Aorta (tissue), 5 donors: ENCODE measurements around the gene NCOA1. TPM values are rescaled to one million over a fixed set of nuclear protein-coding genes. Genes with fewer than 3 reads are reported as not detected.
"Not testable (repeated sequence)": the region's sequence is repeated elsewhere in the genome, so short reads cannot be mapped to it uniquely, and the experiment has no call there.

Source experiments
- ATAC-seq: fragments of 200-7000 bp; cut with Tn5 transposase; one replicate; pipeline ENCODE4 v1.9.1; 2022; ENCODE audit warnings: moderate library complexity; ENCODE audit not compliant: low FRiP score
- DNase-seq, 2 donors: peaks; one replicate each; pipeline ENCODE4 v3.0.0-alpha.2; 2020
- H3K27ac ChIP-seq, 2 donors: one replicate each; pipeline ENCODE4 v1.5.1; 2013; ENCODE audit warnings: low read length in 2 of 2, mild to moderate bottlenecking in 2 of 2, moderate library complexity in 2 of 2, control low read depth in 1 of 2, inconsistent platforms in 1 of 2, low read depth in 1 of 2
- H3K27me3 ChIP-seq, 2 donors: one replicate each; pipeline ENCODE4 v1.6.1; 2013; ENCODE audit warnings: control low read depth in 1 of 2, low read length in 1 of 2, mild to moderate bottlenecking in 1 of 2, moderate library complexity in 1 of 2; ENCODE audit not compliant: insufficient read depth in 2 of 2, control insufficient read depth in 1 of 2
- H3K36me3 ChIP-seq, 2 donors: one replicate each; pipeline ENCODE4 v1.6.1; 2013; ENCODE audit warnings: control low read depth in 1 of 2, low read length in 1 of 2, mild to moderate bottlenecking in 1 of 2; ENCODE audit not compliant: insufficient read depth in 2 of 2, control insufficient read depth in 1 of 2
- H3K4me1 ChIP-seq, 2 donors: one replicate each; pipeline ENCODE4 v1.6.1; 2013; ENCODE audit warnings: low read length in 2 of 2, control low read depth in 1 of 2, mild to moderate bottlenecking in 1 of 2, moderate library complexity in 1 of 2; ENCODE audit not compliant: insufficient read depth in 2 of 2, control insufficient read depth in 1 of 2
- H3K4me3 ChIP-seq, 2 donors: one replicate each; pipeline ENCODE4 v1.5.1; 2013; ENCODE audit warnings: low read length in 2 of 2, control low read depth in 1 of 2, mild to moderate bottlenecking in 1 of 2
- H3K9me3 ChIP-seq: one replicate; pipeline ENCODE4 v1.6.1; 2013; ENCODE audit warnings: mild to moderate bottlenecking, low read length; ENCODE audit not compliant: control insufficient read depth
- WGBS, 2 donors: extraction: QIAGEN DNeasy Blood & Tissue Kit; methylation state at CpG; one replicate each; pipeline ENCODE4 v1.1.7; 2013; 5-methylcytosine and 5-hydroxymethylcytosine counted together
- intact Hi-C, 2 donors: fragments of 100-400 bp; cut with DNase I; formaldehyde crosslinking; loops; one replicate each; pipeline versions ENCODE4 v1.14.2 to v1.15.0; 2022
- polyA plus RNA-seq, 2 donors: library from polyadenylated mRNA; stranded (reverse); fragments of 200-250 nt; gene quantifications; one replicate each; pipeline ENCODE4 v1.2.3, GENCODE V29; 2013
- total RNA-seq, 2 donors: library from RNA; stranded (reverse); fragmentation: NEBNext Ultra II Directional; extraction: Animal tissue kit (Norgen Biotek cat#: 25700); gene quantifications; one replicate each; pipeline ENCODE4 v1.2.1, GENCODE V29; 2021
- donor health status: healthy with polysubstance abuse.
- donor health status: Bipolar disorder and iron deficiency.
- donor health status: DM: no; HTN: no; CAD: no.
- donor health status: DM: no; HTN: no; CAD: no.
- donor health status: DM: yes; HTN: yes; CAD: no.

The NCOA1 gene
- total and polyA plus RNA-seq, 4 donors: 6.5 to 68.1 (median 26.7) TPM

DNA sequence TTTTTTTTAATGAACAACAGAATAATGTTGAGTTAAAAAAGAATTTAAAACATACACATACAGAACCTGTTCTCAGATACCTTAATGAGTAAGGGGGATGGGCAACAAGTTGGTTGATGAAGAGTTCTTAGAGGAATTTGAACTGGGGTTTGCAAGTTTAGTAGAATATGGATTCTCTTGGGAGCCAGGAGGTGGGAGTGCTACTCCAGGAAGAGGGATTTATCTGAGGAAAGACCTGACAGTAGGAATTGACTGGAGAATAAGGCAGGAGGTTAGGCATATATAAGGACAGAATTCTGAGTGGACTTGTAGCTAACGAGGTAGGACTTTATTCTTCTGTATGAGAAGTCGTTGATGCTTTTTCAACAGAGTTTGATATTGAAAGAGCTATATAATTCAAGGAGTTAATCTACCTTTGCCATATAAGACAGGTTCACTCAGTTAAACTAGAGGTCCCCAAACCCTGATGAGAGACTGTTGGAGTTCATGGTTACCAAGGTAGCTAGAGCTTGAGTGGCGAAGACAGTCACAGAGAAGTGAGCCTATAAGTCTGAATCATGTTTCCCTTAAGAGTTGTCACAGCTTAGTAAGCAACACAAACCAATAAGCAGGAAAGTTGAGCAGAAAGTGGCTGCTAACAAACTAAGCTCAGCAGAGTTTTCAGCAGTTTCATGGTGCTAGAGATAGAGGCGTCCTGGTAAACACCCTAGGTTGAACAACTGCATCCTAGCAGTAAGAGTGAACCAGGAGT lies 88.2 kb downstream of the NCOA1 start:
- H3K27me3 ChIP-seq: no peaks in the 10 kb centered on the region
- no peak for ATAC-seq
- no peak overlapping the region for H3K27ac ChIP-seq
- 92 to 96% methylated on average over 4 of the region's 4 CpGs for WGBS, 2 donors
- intact Hi-C loops: loop anchor here in 1 of 2 donors (5.0 kb wide), 1 partner anchor 33 kb away; no protein-coding TSS in a partner anchor
- no peaks in the 10 kb centered on the region for H3K36me3 ChIP-seq
- DNase-seq: no peak
- no peak overlapping the region for H3K4me3 ChIP-seq
- peaks cover 2% of the 10 kb centered on the region in 2 donors for H3K4me1 ChIP-seq
- H3K9me3 ChIP-seq: no peaks in the 10 kb centered on the region

DNA sequence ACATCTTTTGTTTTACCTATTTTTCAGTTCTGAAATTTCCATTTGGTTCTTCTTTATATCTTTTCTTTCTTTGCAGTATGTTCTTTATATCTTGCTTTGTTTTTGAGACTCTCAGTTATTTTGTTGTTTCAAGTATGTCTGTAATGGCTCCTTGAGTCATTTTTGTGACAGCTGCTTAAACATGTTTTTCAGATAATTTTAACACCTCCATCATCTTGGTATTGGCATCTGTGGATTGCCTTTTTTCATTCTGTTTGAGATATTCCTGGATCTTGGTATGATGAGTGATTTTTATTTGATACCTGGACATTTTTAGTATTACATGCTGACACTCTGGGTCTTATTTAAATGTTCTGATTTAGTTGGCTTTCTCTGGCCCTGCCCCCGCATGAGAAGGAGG lies 89.5 kb downstream of the NCOA1 start:
- Histone ChIP-seq H3K36me3 (no peaks in the 10 kb centered on the region), H3K4me1 (peaks cover 2% of the 10 kb centered on the region in 2 donors), H3K4me3 (no peak overlapping the region), H3K27me3 (no peaks in the 10 kb centered on the region), H3K9me3 (no peaks in the 10 kb centered on the region), H3K27ac (no peak overlapping the region)
- ATAC-seq (no peak), DNase-seq (no peak)
- 93 to 97% methylated on average over 1 of the region's 1 CpG for WGBS, 2 donors
- intact Hi-C loops: no loop called here

DNA sequence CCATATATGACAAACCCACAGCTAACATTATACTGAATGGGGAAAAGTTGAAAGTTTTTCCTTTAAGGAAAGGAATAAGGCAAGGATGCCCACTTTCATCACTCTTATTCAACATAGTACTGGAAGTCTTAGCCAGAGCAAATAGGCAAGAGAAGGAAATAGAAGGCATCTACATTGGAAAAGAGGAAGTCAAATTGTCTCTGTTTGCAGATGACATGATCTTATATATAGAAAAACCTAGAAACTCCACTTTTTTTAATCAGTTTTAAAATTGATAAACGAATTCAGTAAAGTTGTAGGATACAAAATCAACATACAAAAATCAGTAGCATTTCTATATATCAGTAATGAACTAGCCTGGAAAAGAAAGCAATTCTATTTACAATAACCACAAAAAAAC lies 90.9 kb downstream of the NCOA1 start:
- H3K4me3 ChIP-seq, H3K27ac ChIP-seq, H3K36me3 ChIP-seq, intact Hi-C loops, H3K9me3 ChIP-seq, DNase-seq, H3K4me1 ChIP-seq, H3K27me3 ChIP-seq, ATAC-seq: not testable (repeated sequence)
- WGBS, 2 donors: 97 to 98% methylated on average over 1 of the region's 1 CpG

DNA sequence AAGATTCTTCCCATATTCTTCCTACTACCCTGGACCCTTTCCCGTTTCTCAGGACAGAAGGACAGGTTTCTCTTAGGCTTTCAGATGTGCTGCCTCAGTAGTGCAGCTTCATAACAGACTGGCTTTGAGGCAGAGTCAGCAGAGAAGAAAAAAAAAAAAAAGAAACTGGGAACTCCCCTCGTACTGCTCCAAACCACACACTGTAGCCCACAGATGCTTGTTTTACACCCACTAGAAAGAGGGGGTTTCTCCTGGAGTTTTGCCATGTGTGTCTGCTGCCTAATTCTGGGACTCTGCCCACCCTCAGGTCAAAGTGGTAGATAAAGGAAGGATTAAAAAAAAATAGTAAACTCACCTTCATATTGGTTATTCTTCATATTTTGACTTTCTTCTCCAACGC lies 95.9 kb downstream of the NCOA1 start:
- no peak overlapping the region for H3K4me3 ChIP-seq
- no peak for DNase-seq
- 59 to 80% methylated on average over 3 of the region's 3 CpGs for WGBS, 2 donors
- H3K9me3 ChIP-seq: no peaks in the 10 kb centered on the region
- intact Hi-C loops: no loop called here
- ATAC-seq: no peak
- no peaks in the 10 kb centered on the region for H3K27me3 ChIP-seq
- H3K27ac ChIP-seq: no peak overlapping the region
- H3K4me1 ChIP-seq: no peaks in the 10 kb centered on the region
- peaks cover 0 to 2% of the 10 kb centered on the region in 2 donors for H3K36me3 ChIP-seq

DNA sequence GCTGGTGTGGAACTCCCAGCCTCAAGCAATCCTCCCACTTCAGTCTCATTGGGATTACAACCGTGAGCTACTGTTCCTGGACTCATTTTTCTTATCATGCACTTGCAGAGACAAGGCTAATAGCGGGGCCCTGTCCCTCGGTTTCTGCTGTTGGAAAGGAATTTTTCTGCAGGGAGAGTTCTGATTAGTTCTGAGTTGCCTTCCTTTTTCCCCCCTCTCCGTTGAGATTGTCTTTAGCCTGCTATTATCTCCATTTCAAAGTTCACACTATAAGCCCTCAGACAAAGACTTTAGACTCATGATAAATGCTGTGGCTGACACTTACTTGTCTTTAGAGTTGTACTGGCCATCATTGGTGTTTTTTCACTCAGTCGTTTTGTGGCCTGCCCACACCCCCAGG lies 97.2 kb downstream of the NCOA1 start:
- intact Hi-C loops: no loop called here

DNA sequence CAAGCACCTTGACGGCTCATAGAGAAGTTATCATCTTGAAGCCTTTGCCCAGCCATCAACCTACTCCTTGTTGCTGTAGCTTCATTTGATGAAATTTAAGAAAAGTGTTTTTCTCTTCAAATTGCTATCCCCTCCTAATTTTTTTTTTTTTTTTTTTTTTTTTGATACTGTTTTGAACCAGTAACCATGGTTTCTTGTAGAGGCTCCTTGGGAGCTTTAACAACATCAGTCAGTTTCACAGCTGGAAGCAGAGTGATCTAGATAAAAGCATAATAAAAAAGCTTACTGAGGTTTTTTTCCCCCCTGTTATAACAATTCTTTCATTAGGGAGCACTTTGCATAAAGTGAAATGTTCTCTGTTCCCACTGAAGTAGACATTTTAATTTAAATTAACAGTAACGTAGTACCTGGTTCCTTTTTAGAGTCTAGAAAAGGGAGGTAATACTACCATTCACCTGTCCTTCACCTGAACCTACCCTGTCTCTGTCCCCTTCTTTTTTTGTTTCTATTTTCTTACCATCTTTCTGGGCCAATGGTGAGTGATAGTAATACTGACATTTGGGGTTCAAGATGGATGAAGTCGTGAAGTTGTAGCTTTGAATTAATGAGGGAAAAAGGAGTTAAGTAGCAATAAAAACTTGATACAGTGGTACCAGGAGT lies 101.5 kb downstream of the NCOA1 start:
- Histone ChIP-seq H3K4me3 (no peak overlapping the region), H3K4me1 (no peaks in the 10 kb centered on the region), H3K27me3 (no peaks in the 10 kb centered on the region), H3K9me3 (no peaks in the 10 kb centered on the region), H3K36me3 (no peaks in the 10 kb centered on the region), H3K27ac (no peak overlapping the region)
- 97% methylated on average over 3 of the region's 3 CpGs for WGBS, 2 donors
- ATAC-seq: no peak
- no peak for DNase-seq
- intact Hi-C loops: no loop called here

More for the DNA sequence above, 97.2 kb downstream of the NCOA1 start:
- WGBS, 2 donors: 88% methylated on average over 5 of the region's 5 CpGs
- H3K27ac ChIP-seq: no peak overlapping the region
- no peak for ATAC-seq
- DNase-seq: no peak
- peaks cover 0 to 2% of the 10 kb centered on the region in 2 donors for H3K36me3 ChIP-seq
- H3K4me1 ChIP-seq: no peaks in the 10 kb centered on the region
- H3K9me3 ChIP-seq: no peaks in the 10 kb centered on the region
- no peaks in the 10 kb centered on the region for H3K27me3 ChIP-seq
- no peak overlapping the region for H3K4me3 ChIP-seq

DNA sequence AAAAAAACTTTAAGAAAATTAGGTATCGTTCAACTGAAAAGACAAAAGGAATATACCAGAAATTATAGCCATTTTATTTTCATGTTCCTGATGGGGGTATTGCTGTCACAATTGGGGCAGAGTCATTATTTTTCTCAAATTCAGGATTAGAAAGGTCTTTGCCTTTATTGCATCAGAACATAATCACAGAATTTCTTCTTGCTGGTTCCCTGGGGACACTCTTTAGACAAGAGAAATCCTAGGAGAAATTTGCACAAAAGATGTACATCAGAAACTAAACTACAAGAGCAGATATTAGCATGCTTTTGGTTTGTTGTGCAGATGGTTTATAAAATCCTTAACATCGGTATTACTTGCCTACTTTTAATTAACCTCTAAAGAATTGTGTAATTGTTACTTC lies 103.2 kb downstream of the NCOA1 start:
- no peaks in the 10 kb centered on the region for H3K9me3 ChIP-seq
- no peaks in the 10 kb centered on the region for H3K36me3 ChIP-seq
- no peaks in the 10 kb centered on the region for H3K27me3 ChIP-seq
- H3K4me3 ChIP-seq: no peak overlapping the region
- H3K27ac ChIP-seq: no peak overlapping the region
- intact Hi-C loops: no loop called here
- no peaks in the 10 kb centered on the region for H3K4me1 ChIP-seq
- WGBS, 2 donors: 96 to 99% methylated on average over 2 of the region's 2 CpGs
- DNase-seq (no peak), ATAC-seq (no peak)

DNA sequence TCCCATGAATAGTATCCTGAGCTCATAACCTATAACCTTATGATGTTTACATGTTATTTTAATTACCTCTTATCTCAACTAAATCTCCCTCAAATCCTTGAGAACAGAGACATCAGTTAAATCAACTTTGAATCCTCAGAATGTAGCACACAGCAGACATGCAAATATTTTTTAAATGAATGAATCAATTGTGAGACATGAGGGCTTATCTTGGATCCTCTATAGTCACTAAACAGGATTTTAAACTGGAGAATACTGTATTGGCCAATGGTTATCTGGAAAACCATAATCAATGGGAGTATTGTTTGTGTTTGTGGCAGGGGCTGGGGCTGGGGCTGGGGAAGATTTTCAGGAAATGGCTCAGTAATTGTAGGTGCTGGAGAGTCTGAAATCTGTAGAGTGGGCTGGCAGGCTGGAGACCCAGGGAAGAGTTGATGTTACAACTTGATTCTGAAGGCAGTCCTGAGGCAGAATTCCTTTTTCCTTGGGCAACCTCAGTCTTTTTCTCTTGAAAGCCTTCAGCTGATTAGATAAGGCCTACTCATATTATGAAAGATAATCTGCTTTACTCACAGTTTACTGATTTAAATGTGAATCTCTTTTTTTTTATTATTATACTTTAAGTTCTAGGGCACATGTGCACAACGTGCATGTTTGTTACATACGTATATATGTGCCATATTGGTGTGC lies 106.3 kb downstream of the NCOA1 start:
- no peak for ATAC-seq
- no peaks in the 10 kb centered on the region for H3K9me3 ChIP-seq
- 89 to 95% methylated on average over 2 of the region's 2 CpGs for WGBS, 2 donors

More for the DNA sequence above, 106.3 kb downstream of the NCOA1 start:
- DNase-seq: no peak
- intact Hi-C loops: no loop called here
- Histone ChIP-seq H3K27ac (no peak overlapping the region), H3K27me3 (no peaks in the 10 kb centered on the region), H3K4me3 (no peak overlapping the region), H3K36me3 (no peaks in the 10 kb centered on the region), H3K4me1 (no peaks in the 10 kb centered on the region)
